Ovary (tissue), 3 donors: ENCODE data around the gene ZFYVE9.

Experiments
- EP300 ChIP-seq: sonication (generic); formaldehyde crosslinking; IDR thresholded peaks from one replicate; pipeline ENCODE4 v1.6.1; 2017; ENCODE audit warnings: antibody characterized with exemption
- POLR2A ChIP-seq: fragments of 450-650 bp; IDR thresholded peaks from one replicate; pipeline ENCODE4 v1.6.1; 2017; ENCODE audit warnings: antibody characterized with exemption, mild to moderate bottlenecking, moderate library complexity
- TF ChIP-seq, protein P1 (sequence below), 3 donors: fragments of 450-650 bp in 2 of 3; fragments of 200-600 bp in 1 of 3; IDR thresholded peaks; one replicate each; pipeline versions ENCODE4 v1.5.1 to v1.8.0; 2016 to 2022; ENCODE audit warnings: antibody characterized with exemption in 3 of 3, mild to moderate bottlenecking in 1 of 3
- donor health status: DM: no; HTN: no; CAD: no.

DNA sequence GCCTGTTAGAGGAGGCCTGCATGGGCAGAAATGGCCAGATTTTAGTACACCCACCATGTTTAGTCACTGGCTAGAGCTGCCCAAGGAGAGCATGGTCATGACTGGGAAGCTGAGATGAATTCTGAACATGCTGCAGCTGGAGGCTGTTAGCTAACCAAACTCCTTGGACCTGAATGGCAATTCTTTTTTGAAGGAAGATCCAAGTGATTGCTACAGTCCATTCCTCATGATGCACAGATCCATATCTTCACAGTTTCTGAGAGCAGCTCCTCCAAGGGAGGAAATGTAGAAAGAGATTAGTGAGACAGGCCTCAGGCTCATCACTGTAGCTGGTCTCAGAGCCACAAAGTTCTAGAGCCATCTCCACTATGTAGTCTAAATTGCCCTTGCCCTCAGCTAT lies 11.1 kb downstream of the ZFYVE9 start:
- TF ChIP-seq POLR2A = no peak
- TF ChIP-seq, protein P1, sequence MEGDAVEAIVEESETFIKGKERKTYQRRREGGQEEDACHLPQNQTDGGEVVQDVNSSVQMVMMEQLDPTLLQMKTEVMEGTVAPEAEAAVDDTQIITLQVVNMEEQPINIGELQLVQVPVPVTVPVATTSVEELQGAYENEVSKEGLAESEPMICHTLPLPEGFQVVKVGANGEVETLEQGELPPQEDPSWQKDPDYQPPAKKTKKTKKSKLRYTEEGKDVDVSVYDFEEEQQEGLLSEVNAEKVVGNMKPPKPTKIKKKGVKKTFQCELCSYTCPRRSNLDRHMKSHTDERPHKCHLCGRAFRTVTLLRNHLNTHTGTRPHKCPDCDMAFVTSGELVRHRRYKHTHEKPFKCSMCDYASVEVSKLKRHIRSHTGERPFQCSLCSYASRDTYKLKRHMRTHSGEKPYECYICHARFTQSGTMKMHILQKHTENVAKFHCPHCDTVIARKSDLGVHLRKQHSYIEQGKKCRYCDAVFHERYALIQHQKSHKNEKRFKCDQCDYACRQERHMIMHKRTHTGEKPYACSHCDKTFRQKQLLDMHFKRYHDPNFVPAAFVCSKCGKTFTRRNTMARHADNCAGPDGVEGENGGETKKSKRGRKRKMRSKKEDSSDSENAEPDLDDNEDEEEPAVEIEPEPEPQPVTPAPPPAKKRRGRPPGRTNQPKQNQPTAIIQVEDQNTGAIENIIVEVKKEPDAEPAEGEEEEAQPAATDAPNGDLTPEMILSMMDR (IDR thresholded peaks at IDR 0.05) = no peak
- TF ChIP-seq EP300 = no peak
